BJ (cell line): ENCODE measurements around the gene BRMS1. TPM values are rescaled to one million over a fixed set of nuclear protein-coding genes. Genes with fewer than 3 reads are reported as not detected.

Experiments
- CTCF ChIA-PET: fragments of 350-600 bp; formaldehyde crosslinking; extraction: SDS; loops from one replicate; lab custom pipeline; 2021; ENCODE audit warnings: antibody characterized with exemption, inconsistent platforms; lab: Yijun Ruan, JAX
- POLR2A ChIA-PET: fragments of 300-600 bp; sonication (Branson Sonifier 250); formaldehyde crosslinking; extraction: SDS; loops from one replicate; lab custom pipeline; 2021; ENCODE audit warnings: antibody characterized with exemption; lab: Charles Lee
- DNase-seq: peaks from one replicate; pipeline ENCODE4 v3.0.0-alpha.2; 2011; ENCODE audit warnings: low read depth
- H3K27me3 ChIP-seq: 2 replicates; pipeline ENCODE4 v1.6.0; 2011; ENCODE audit warnings: low read length; ENCODE audit not compliant: control insufficient read depth, insufficient read depth
- H3K36me3 ChIP-seq: 2 replicates; pipeline ENCODE4 v1.5.1; 2011; ENCODE audit warnings: low read length; ENCODE audit not compliant: control insufficient read depth, insufficient read depth
- H3K4me3 ChIP-seq: 2 replicates; pipeline ENCODE4 v1.5.1; 2011; ENCODE audit warnings: low read depth, mild to moderate bottlenecking, control low read depth, low read length
- CTCF ChIP-seq: IDR thresholded peaks from 2 replicates; pipeline ENCODE4 v1.5.1; 2011; ENCODE audit warnings: low read depth, mild to moderate bottlenecking, control low read depth, inconsistent platforms, low read length, moderate library complexity; ENCODE audit not compliant: insufficient read depth
- polyA plus RNA-seq: library from polyadenylated mRNA; depleted of rRNA; stranded (reverse); fragments of >200 nt; gene quantifications from 2 replicates; pipeline ENCODE4 v1.2.3, GENCODE V29; 2011

The BRMS1 gene
- polyA plus RNA-seq, 1 experiment, result 46.3 TPM

DNA sequence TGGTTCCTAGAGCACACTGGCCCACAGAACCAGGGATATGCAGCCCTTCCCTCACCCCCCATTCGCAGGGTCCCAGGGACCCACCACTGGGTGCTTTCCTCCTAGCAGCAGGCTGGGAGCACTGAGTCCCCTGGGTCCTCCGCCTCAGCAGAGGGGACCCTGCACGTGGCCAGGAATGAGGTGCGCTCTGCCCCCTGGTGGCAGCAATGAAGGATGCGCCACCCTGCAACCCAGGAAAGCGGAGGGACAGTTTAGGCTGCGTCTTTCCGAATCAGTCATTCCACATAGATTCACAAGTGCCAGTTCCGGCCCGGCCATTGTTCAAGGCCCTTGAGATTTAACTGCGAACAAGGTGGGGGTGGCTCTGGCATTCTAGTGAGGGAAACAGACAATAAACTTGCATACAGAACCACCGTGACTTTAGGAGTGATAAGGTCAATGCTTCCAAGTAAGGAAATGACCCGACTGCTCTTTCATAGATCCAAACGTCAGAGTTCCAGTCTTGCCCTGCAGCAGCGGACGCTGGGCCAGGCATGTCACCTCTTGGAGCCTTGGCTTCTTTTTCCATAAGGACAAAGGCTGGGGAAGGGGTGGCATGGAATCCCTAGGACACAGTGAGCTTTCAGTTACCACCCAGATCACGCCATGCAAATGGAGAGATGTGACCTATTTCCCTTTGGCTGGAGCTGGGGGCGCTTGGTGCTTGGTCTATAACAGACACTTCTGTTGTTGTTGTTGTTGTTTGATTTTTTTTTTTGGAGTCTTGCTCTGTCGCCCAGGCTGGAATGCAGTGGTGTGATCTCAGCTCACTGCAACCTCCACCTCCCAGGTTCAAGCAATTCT is 16.4 kb downstream of the BRMS1 start:
- ChIA-PET CTCF (interaction anchor here (4.0 to 8.7 kb wide), 2 partner anchors 10 to 16 kb away, joined by 28 to 201 read pairs; partner anchors contain the start of gene CD248), POLR2A (interaction anchor here (0.5 kb wide), 2 partner anchors 13 to 17 kb away, joined by 3 to 4 read pairs; no protein-coding TSS in a partner anchor)

DNA sequence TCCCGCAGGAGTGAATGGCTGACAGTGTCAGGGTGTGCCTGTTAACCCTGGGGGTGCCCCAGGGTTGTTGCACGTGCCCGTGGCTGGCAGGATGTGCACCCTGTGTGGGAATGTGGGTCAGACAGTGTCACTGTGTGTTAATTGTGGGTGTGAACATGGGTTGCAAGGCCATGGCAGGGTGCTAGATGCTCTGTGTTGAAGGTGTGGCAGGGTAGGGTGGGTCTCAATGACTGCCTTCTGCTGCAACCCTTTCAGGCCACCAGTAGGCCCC is 16.9 kb downstream of the BRMS1 start:
- Histone ChIP-seq H3K27me3 (no peaks in the 10 kb centered on the region), H3K36me3 (peaks cover 12% of the 10 kb centered on the region), H3K4me3 (no peak overlapping the region)
- ChIA-PET POLR2A (no interaction called here), CTCF (no interaction called here)
- TF ChIP-seq CTCF, result no peak
- no peak for DNase-seq

More for the DNA sequence above, 16.4 kb downstream of the BRMS1 start:
- peak; percentile 94 for TF ChIP-seq CTCF
- H3K36me3 ChIP-seq, result peaks cover 18% of the 10 kb centered on the region
- no peaks in the 10 kb centered on the region for H3K27me3 ChIP-seq
- DNase-seq, result no peak
- no peak overlapping the region for H3K4me3 ChIP-seq

- peak; percentile 25; the same call in 1 of the 2 replicates for TF ChIP-seq CTCF
- ChIA-PET POLR2A (interaction anchor here (0.8 to 1.8 kb wide), 2 partner anchors 10 to 15 kb away, joined by 6 to 17 read pairs; partner anchors contain the start of gene CD248), CTCF (interaction anchor here (0.6 to 4.0 kb wide), 10 partner anchors 8 to 58 kb away, joined by 3 to 77 read pairs (median 4); partner anchors contain the start of genes B4GAT1, BRMS1, CD248 and RIN1)
- DNase-seq, result no peak
- H3K4me3 ChIP-seq, result no peak overlapping the region
- no peaks in the 10 kb centered on the region for H3K27me3 ChIP-seq
- H3K36me3 ChIP-seq, result peaks cover 8% of the 10 kb centered on the region
These were observed 17.5 kb downstream of the BRMS1 start for GRCh38 chr11:66327171-66328030.

DNA sequence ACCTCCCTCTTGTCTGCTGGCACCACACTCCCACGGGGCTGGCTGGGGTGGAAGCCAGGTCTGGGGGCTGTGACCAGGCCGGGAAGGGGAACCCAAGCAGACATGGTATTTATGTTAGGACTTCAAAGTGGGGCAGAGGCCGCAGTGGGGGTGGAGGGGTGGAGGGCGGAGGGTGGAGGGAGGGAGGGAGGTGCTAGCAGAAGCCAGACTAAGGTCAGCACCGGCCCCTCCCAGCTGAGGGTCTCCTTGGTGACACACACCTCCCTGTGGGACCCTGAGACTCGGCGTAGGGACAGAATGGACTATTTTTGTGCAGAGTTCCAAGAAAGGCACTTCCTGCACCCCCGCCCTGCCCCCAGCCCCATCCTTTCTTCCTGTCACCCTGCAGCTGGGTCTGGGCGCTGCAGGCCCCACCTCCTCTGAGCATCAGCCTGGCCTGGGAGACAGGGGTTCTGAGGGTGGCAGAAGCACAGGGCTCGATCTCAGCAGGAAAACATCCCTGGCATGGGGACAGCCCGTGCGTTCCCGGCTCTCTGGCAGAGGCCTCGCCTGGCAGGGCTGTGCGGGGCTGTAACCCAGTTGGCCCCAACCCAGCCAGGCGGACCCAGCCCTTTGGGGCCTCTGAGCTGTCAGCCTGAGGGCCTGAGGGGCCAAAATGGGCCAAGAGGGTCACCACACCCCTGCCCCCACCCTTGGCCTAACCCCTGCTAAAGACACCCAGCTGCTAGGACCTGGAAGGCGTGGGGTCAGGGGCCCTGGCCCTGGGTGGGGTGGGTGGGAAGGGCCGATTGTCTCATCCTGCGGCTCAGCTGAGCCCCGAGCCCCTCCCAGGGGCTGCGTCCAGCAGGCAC is 18.4 kb downstream of the BRMS1 start:
- POLR2A ChIA-PET, result interaction anchor here (0.8 to 1.8 kb wide), 2 partner anchors 10 to 14 kb away, joined by 6 to 17 read pairs; partner anchors contain the start of gene CD248
- DNase-seq, result no peak
- peaks cover under 1% of the 10 kb centered on the region; the same call in 1 of the 2 replicates for H3K36me3 ChIP-seq
- no peak overlapping the region for H3K4me3 ChIP-seq
- H3K27me3 ChIP-seq, result no peaks in the 10 kb centered on the region
- CTCF ChIA-PET, result interaction anchor here (0.6 to 4.0 kb wide), 10 partner anchors 9 to 59 kb away, joined by 3 to 77 read pairs (median 4); partner anchors contain the start of genes B4GAT1, BRMS1, CD248 and RIN1
- no peak for TF ChIP-seq CTCF
